ENCODE results near the gene ADAMTS14. TPM values are rescaled to one million over a fixed set of nuclear protein-coding genes. Genes with fewer than 3 reads are reported as not detected.

The ADAMTS14 gene
- total RNA-seq, 2 experiments from 2014 or later, result 0.03 TPM; not detected in 1

- no TSS peak for BruUV-seq (replicated peaks)
- no peaks in the 10 kb centered on the region for H3K79me2 ChIP-seq (ENCODE audit: insufficient read depth, low read depth, low read length)
Measured at GRCh38 chr10:70682920-70683600, 10.8 kb downstream of the ADAMTS14 start.

GRCh38 chr10:70683601-70683934, 11.3 kb downstream of the ADAMTS14 start:
- POLR2A ChIA-PET, result interaction anchor here (0.6 kb wide), 1 partner anchor 450 kb away, joined by 4 read pairs; no protein-coding TSS in a partner anchor
- no peak for DNase-seq (ENCODE audit: low spot score)
- no TSS peak for BruUV-seq (replicated peaks)
- Histone ChIP-seq H3K4me1 (ENCODE audit: insufficient read depth, low read length, poor library complexity, severe bottlenecking) (no peaks in the 10 kb centered on the region), H3K27ac (ENCODE audit: low read depth, low read length, poor library complexity, severe bottlenecking) (no peak overlapping the region), H3K36me3 (ENCODE audit: insufficient read depth, low read length) (no peaks in the 10 kb centered on the region), H4K20me1 (ENCODE audit: insufficient read depth, low read length) (no peaks in the 10 kb centered on the region), H3K9me3 (ENCODE audit: low read length) (no peaks in the 10 kb centered on the region), H3K79me2 (ENCODE audit: insufficient read depth, low read depth, low read length) (no peaks in the 10 kb centered on the region), H2AFZ (ENCODE audit: low read length) (no peak overlapping the region), H3K4me2 (ENCODE audit: low read length) (no peak overlapping the region), H3K9me2 (ENCODE audit: insufficient read depth, low read length) (no peaks in the 10 kb centered on the region), H3K4me3 (ENCODE audit: low read depth, low read length, poor library complexity, severe bottlenecking) (no peak overlapping the region)
- TF ChIP-seq CTCF (conservative IDR thresholded peaks at IDR 0.05; ENCODE audit: low read length), result no peak
- TF ChIP-seq EZH2phosphoT487 (IDR thresholded peaks at IDR 0.05; ENCODE audit: borderline replicate concordance, low read depth, low read length), result no peak
- CTCF ChIA-PET (ENCODE audit: unreplicated experiment), result no interaction called here
- intact Hi-C loops (cut with micrococcal nuclease; ENCODE audit: unreplicated experiment), result no loop called here

More at GRCh38 chr10:70682920-70683600, 10.8 kb downstream of the ADAMTS14 start:
- Histone ChIP-seq H3K9me2 (ENCODE audit: insufficient read depth, low read length) (no peaks in the 10 kb centered on the region), H3K36me3 (ENCODE audit: insufficient read depth, low read length) (no peaks in the 10 kb centered on the region), H3K4me2 (ENCODE audit: low read length) (no peak overlapping the region), H3K27ac (ENCODE audit: low read depth, low read length, poor library complexity, severe bottlenecking) (no peak overlapping the region), H3K4me1 (ENCODE audit: insufficient read depth, low read length, poor library complexity, severe bottlenecking) (no peaks in the 10 kb centered on the region), H4K20me1 (ENCODE audit: insufficient read depth, low read length) (no peaks in the 10 kb centered on the region), H3K4me3 (ENCODE audit: low read depth, low read length, poor library complexity, severe bottlenecking) (no peak overlapping the region), H3K9me3 (ENCODE audit: low read length) (no peaks in the 10 kb centered on the region), H2AFZ (ENCODE audit: low read length) (no peak overlapping the region)
- no peak for TF ChIP-seq CTCF (conservative IDR thresholded peaks at IDR 0.05; ENCODE audit: low read length)
- no peak for TF ChIP-seq EZH2phosphoT487 (IDR thresholded peaks at IDR 0.05; ENCODE audit: borderline replicate concordance, low read depth, low read length)
- no peak for DNase-seq (ENCODE audit: low spot score)
- intact Hi-C loops (cut with micrococcal nuclease; ENCODE audit: unreplicated experiment), result no loop called here
- POLR2A ChIA-PET, result interaction anchor here (0.6 kb wide), 1 partner anchor 451 kb away, joined by 4 read pairs; no protein-coding TSS in a partner anchor
- CTCF ChIA-PET (ENCODE audit: unreplicated experiment), result no interaction called here

GRCh38 chr10:70683940-70684339, 11.6 kb downstream of the ADAMTS14 start:
- DNase-seq (ENCODE audit: low spot score), result no peak
- Histone ChIP-seq H2AFZ (ENCODE audit: low read length) (no peak overlapping the region), H3K36me3 (ENCODE audit: insufficient read depth, low read length) (no peaks in the 10 kb centered on the region), H4K20me1 (ENCODE audit: insufficient read depth, low read length) (no peaks in the 10 kb centered on the region), H3K9me2 (ENCODE audit: insufficient read depth, low read length) (no peaks in the 10 kb centered on the region), H3K4me1 (ENCODE audit: insufficient read depth, low read length, poor library complexity, severe bottlenecking) (no peaks in the 10 kb centered on the region), H3K4me3 (ENCODE audit: low read depth, low read length, poor library complexity, severe bottlenecking) (no peak overlapping the region), H3K79me2 (ENCODE audit: insufficient read depth, low read depth, low read length) (no peaks in the 10 kb centered on the region), H3K27ac (ENCODE audit: low read depth, low read length, poor library complexity, severe bottlenecking) (no peak overlapping the region), H3K9me3 (ENCODE audit: low read length) (no peaks in the 10 kb centered on the region), H3K4me2 (ENCODE audit: low read length) (no peak overlapping the region)
- POLR2A ChIA-PET, result interaction anchor here (0.6 kb wide), 1 partner anchor 450 kb away, joined by 4 read pairs; no protein-coding TSS in a partner anchor
- no peak for TF ChIP-seq EZH2phosphoT487 (IDR thresholded peaks at IDR 0.05; ENCODE audit: borderline replicate concordance, low read depth, low read length)
- no peak for TF ChIP-seq CTCF (conservative IDR thresholded peaks at IDR 0.05; ENCODE audit: low read length)
- BruUV-seq (replicated peaks), result no TSS peak
- CTCF ChIA-PET (ENCODE audit: unreplicated experiment), result no interaction called here
- intact Hi-C loops (cut with micrococcal nuclease; ENCODE audit: unreplicated experiment), result no loop called here

Measured in OCI-LY7 (cell line).